Small intestine (tissue), 16 donors: ENCODE measurements around the gene PLA2G4F. TPM values are rescaled to one million over a fixed set of nuclear protein-coding genes. Genes with fewer than 3 reads are reported as not detected.
A peak's percentile ranks its signal among the peaks of the same experiment; 100 is the strongest.

Source experiments
- DNase-seq, 2 donors: peaks; one replicate each; pipeline versions ENCODE4 v3.0.0 to v3.0.0-alpha.2; 2013
- FAIRE-seq: peaks from 2 replicates; lab custom pipeline; 2012; peaks lifted over from hg19 to GRCh38; lab: Jason Lieb, UNC
- H3K27ac ChIP-seq, 3 donors: one replicate each; pipeline ENCODE4 v1.5.1; 2013; ENCODE audit warnings: low read length in 2 of 3, mild to moderate bottlenecking in 2 of 3, control low read depth in 1 of 3, inconsistent platforms in 1 of 3, low read depth in 1 of 3, moderate library complexity in 1 of 3
- H3K27me3 ChIP-seq, 3 donors: one replicate each; pipeline ENCODE4 v1.6.1; 2013; ENCODE audit warnings: low read length in 3 of 3, inconsistent platforms in 1 of 3; ENCODE audit not compliant: control insufficient read depth in 3 of 3, insufficient read depth in 3 of 3
- H3K36me3 ChIP-seq, 3 donors: one replicate each; pipeline ENCODE4 v1.6.1; 2013; ENCODE audit warnings: low read length in 3 of 3, inconsistent platforms in 1 of 3, low read depth in 1 of 3, mild to moderate bottlenecking in 1 of 3, moderate library complexity in 1 of 3; ENCODE audit not compliant: control insufficient read depth in 3 of 3, insufficient read depth in 2 of 3
- H3K4me1 ChIP-seq, 3 donors: one replicate each; pipeline ENCODE4 v1.6.1; 2013; ENCODE audit warnings: low read length in 2 of 3, inconsistent platforms in 1 of 3, low read depth in 1 of 3, mild to moderate bottlenecking in 1 of 3, moderate library complexity in 1 of 3; ENCODE audit not compliant: control insufficient read depth in 3 of 3, insufficient read depth in 2 of 3
- H3K4me3 ChIP-seq, 3 donors: one replicate each; pipeline ENCODE4 v1.5.1; 2013; ENCODE audit warnings: low read length in 3 of 3, control low read depth in 1 of 3, inconsistent platforms in 1 of 3, low read depth in 1 of 3, mild to moderate bottlenecking in 1 of 3, moderate library complexity in 1 of 3
- H3K9me3 ChIP-seq, 2 donors: one replicate each; pipeline ENCODE4 v1.6.1; 2013; ENCODE audit warnings: low read depth in 1 of 2, low read length in 1 of 2; ENCODE audit not compliant: control insufficient read depth in 2 of 2, insufficient read depth in 1 of 2
- WGBS, 3 donors: extraction: QIAGEN DNeasy Blood & Tissue Kit; methylation state at CpG; one replicate each; pipeline ENCODE4 v1.1.7; 2013; 5-methylcytosine and 5-hydroxymethylcytosine counted together
- long read RNA-seq, 10 donors: transcript quantifications; one replicate each; lab custom pipeline, GENCODE V29; 2026
- polyA plus RNA-seq, 4 donors: library from polyadenylated mRNA; stranded (reverse) in 3 of 4; unstranded in 1 of 4; fragments of 200-250 nt in 3 of 4; fragments of 120-200 nt in 1 of 4; gene quantifications; one replicate each; pipeline versions ENCODE4 v1.2.1 to v1.2.3, GENCODE V29; 2013
- donor health status: healthy with polysubstance abuse.
- donor health status: control.
- donor health status: control.
- donor health status: Bipolar disorder and iron deficiency.
- donor health status: healthy.

PLA2G4F gene, protein sequence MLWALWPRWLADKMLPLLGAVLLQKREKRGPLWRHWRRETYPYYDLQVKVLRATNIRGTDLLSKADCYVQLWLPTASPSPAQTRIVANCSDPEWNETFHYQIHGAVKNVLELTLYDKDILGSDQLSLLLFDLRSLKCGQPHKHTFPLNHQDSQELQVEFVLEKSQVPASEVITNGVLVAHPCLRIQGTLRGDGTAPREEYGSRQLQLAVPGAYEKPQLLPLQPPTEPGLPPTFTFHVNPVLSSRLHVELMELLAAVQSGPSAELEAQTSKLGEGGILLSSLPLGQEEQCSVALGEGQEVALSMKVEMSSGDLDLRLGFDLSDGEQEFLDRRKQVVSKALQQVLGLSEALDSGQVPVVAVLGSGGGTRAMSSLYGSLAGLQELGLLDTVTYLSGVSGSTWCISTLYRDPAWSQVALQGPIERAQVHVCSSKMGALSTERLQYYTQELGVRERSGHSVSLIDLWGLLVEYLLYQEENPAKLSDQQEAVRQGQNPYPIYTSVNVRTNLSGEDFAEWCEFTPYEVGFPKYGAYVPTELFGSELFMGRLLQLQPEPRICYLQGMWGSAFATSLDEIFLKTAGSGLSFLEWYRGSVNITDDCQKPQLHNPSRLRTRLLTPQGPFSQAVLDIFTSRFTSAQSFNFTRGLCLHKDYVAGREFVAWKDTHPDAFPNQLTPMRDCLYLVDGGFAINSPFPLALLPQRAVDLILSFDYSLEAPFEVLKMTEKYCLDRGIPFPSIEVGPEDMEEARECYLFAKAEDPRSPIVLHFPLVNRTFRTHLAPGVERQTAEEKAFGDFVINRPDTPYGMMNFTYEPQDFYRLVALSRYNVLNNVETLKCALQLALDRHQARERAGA
- 10 to 100 TPM in 2 of 4 donors, 1 to 10 TPM in 2; 3.2 to 27.5 (median 11.0) TPM for polyA plus RNA-seq
- long read RNA-seq, donor 1: 0 reads
- long read RNA-seq, donor 2: 0 reads
- long read RNA-seq, donor 3: 0 reads
- long read RNA-seq, donor 4: 0 reads
- long read RNA-seq, donor 5: 0 reads
- long read RNA-seq, donor 6: 0 reads
- long read RNA-seq, donor 7: 0 reads
- long read RNA-seq, donor 8: 0 reads
- long read RNA-seq, donor 9: 0 reads
- long read RNA-seq, donor 10: 0 reads

DNA sequence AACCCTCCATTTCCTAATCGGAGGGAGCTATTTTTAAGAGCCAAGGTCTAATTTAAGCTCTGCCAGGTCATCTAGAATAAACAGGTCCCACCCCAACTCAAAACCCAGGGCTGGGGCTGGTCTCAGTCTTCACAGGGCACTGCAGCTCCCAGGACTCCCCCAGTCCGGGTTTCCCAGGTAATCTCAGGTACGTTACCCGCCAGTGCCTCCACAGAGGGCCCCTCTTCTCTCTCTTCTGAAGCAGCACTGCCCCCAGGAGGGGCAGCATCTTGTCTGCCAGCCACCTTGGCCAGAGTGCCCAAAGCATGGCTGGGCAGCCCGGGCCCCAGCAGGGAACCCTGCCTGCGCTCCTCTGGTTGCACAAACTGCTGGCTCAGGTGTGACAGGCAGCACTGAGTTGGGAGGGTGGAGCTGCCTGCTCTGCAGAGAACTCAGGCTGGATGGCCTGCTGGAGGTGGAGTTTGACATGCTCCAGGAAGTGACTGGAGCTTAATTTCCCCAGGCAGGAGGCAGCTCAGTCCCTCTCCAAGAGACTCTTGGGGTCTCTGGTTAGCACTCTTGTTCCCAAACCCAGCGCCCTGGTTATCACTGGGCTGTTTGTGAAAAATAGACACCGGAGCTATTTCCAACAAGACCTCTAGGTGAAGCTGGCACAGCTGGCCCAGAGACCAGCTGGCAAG is at the start of gene PLA2G4F:
PLA2G4F (minus strand) TSS at position 394 of the 680 bp plus-strand sequence; CDS start at position 307, 87 bp downstream.
- no peak for FAIRE-seq

GRCh38 chr15:42203891-42204290 is 47.5 kb upstream of the PLA2G4F start:
- H3K4me1 ChIP-seq: peaks cover 0 to 9% (median 7%) of the 10 kb centered on the region in 3 donors
- DNase-seq (no peak), FAIRE-seq (no peak)
- no peak overlapping the region for H3K27ac ChIP-seq
- no peaks in the 10 kb centered on the region for H3K9me3 ChIP-seq
- H3K27me3 ChIP-seq: no peaks in the 10 kb centered on the region
- peaks cover 0 to 8% (median 2%) of the 10 kb centered on the region in 3 donors for H3K36me3 ChIP-seq
- H3K4me3 ChIP-seq: no peak overlapping the region
- WGBS, 3 donors: 85 to 93% (median 91%) methylated on average over 3 of the region's 3 CpGs

More for the DNA sequence above, at the start of gene PLA2G4F:
- H3K27me3 ChIP-seq: no peaks in the 10 kb centered on the region
- 20 to 48% (median 23%) methylated on average over 8 of the region's 8 CpGs for WGBS, 3 donors
- peak within 1 kb of the TSS; percentile 73 to 84 (median 79) for H3K27ac ChIP-seq
- H3K4me1 ChIP-seq: peaks cover 0 to 13% (median 0%) of the 10 kb centered on the region in 3 donors
- DNase-seq: peak; percentile 83 to 89
- peak within 1 kb of the TSS; percentile 13 to 56 (median 28) for H3K4me3 ChIP-seq
- H3K9me3 ChIP-seq: no peaks in the 10 kb centered on the region
- peaks cover 13 to 44% (median 14%) of the 10 kb centered on the region in 3 donors for H3K36me3 ChIP-seq

DNA sequence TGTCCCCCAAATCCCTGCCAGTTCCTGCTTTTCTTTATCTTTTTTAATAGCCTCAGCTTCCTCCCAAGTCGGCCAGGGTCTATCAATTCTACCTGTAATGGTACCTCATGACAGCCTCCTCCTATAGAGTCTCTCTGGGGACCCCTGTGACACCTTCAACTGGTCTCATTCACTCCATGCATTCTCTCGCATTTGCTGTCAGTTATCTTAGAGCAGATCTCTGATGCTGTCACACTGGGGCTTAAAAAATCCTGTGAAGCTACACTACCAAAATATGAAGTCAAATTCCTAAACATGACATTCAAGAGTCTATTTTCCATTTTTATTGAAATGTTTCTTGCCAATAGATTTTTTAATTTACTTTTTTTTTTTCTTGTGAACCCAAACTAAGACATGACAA is 46.2 kb upstream of the PLA2G4F start:
- no peak overlapping the region for H3K4me3 ChIP-seq
- 51 to 62% (median 61%) methylated on average over 2 of the region's 2 CpGs for WGBS, 3 donors
- FAIRE-seq (no peak), DNase-seq (no peak)
- peaks cover 0 to 9% (median 7%) of the 10 kb centered on the region in 3 donors for H3K4me1 ChIP-seq
- H3K9me3 ChIP-seq: no peaks in the 10 kb centered on the region
- H3K36me3 ChIP-seq: peaks cover 5 to 13% (median 6%) of the 10 kb centered on the region in 3 donors
- H3K27ac ChIP-seq: no peak overlapping the region
- no peaks in the 10 kb centered on the region for H3K27me3 ChIP-seq

- H3K9me3 ChIP-seq: no peaks in the 10 kb centered on the region
- H3K4me3 ChIP-seq: no peak overlapping the region
- no peak for DNase-seq
- 90 to 97% (median 93%) methylated on average over 1 of the region's 1 CpG for WGBS, 3 donors
- FAIRE-seq: no peak
- H3K27ac ChIP-seq: no peak overlapping the region
- H3K36me3 ChIP-seq: peaks cover 5 to 18% (median 6%) of the 10 kb centered on the region in 3 donors
- no peaks in the 10 kb centered on the region for H3K27me3 ChIP-seq
- peaks cover 0 to 3% (median 3%) of the 10 kb centered on the region in 3 donors for H3K4me1 ChIP-seq
Observed at GRCh38 chr15:42201801-42202200, 45.4 kb upstream of the PLA2G4F start.

DNA sequence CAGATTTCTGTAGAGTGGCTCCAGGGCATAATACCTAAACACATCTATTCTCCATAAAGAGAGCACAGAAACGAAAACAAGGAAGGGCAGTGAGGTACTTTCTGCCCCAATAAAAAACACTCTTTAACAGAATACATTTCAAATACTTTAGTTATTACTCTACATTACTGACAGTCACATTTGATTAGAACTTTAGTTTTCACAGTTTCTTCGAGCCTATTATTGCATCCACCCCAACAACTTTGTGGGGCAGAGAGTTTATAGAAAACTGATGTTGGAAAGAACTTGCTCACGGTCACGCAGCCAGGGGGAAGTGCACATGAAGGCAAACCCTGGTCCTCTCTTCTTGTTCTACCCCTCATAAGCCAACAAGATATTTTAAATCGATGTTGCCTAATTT is 42.7 kb upstream of the PLA2G4F start:
- H3K4me1 ChIP-seq: no peaks in the 10 kb centered on the region
- H3K4me3 ChIP-seq: no peak overlapping the region
- WGBS, 3 donors: 93 to 97% (median 94%) methylated on average over 5 of the region's 5 CpGs
- no peak for DNase-seq
- FAIRE-seq: no peak
- H3K36me3 ChIP-seq: peaks cover 5 to 24% (median 6%) of the 10 kb centered on the region in 3 donors
- no peak overlapping the region for H3K27ac ChIP-seq
- no peaks in the 10 kb centered on the region for H3K27me3 ChIP-seq
- H3K9me3 ChIP-seq: no peaks in the 10 kb centered on the region

DNA sequence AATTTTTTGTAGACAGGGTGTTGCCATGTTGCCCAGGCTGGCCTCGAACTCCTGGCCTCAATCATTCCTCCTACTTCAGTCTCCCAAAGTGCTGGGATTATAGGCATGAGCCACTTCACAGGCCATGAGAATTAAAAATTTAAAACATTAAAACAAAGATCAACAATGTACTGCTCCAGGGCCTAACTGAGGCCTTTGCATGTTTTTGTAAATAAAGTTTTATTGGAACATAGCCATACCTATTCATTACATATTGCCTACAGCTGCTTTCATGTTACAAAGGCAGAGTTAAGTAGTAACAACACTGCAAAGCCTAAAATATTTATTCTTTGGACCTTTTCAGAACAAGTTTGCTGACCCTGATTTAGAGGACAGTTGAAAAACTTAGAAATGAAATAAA is 42.1 kb upstream of the PLA2G4F start:
- Histone ChIP-seq H3K36me3 (peaks cover 5 to 21% (median 6%) of the 10 kb centered on the region in 3 donors), H3K4me3 (no peak overlapping the region), H3K9me3 (no peaks in the 10 kb centered on the region), H3K4me1 (no peaks in the 10 kb centered on the region), H3K27me3 (no peaks in the 10 kb centered on the region), H3K27ac (no peak overlapping the region)
- FAIRE-seq (no peak), DNase-seq (no peak)
- 97 to 100% (median 100%) methylated on average over 1 of the region's 1 CpG for WGBS, 3 donors

GRCh38 chr15:42194513-42194912 is 38.1 kb upstream of the PLA2G4F start:
- 94 to 97% (median 95%) methylated on average over 5 of the region's 5 CpGs for WGBS, 3 donors
- Histone ChIP-seq H3K4me3 (no peak overlapping the region), H3K27ac (no peak overlapping the region), H3K9me3 (no peaks in the 10 kb centered on the region), H3K4me1 (no peaks in the 10 kb centered on the region), H3K36me3 (peaks cover 9 to 26% (median 12%) of the 10 kb centered on the region in 3 donors), H3K27me3 (no peaks in the 10 kb centered on the region)
- DNase-seq (no peak), FAIRE-seq (no peak)
